Common myeloid progenitor, CD34-positive (primary cell): ENCODE measurements around the gene NPVF.

Source experiments
- CTCF ChIA-PET: fragments of 350-600 bp; sonication (Branson Sonifier 250); formaldehyde crosslinking; loops from one replicate; lab custom pipeline; 2021; ENCODE audit warnings: antibody characterized with exemption; lab: Charles Lee
- POLR2A ChIA-PET: fragments of 350-600 bp; sonication (Branson Sonifier 250); formaldehyde crosslinking; loops from one replicate; lab custom pipeline; 2021; ENCODE audit warnings: antibody characterized with exemption; lab: Charles Lee
- DNase-seq, 3 donors: peaks; one replicate each; pipeline versions ENCODE4 v3.0.0 to v3.0.0-alpha.2; 2013
- H3K27ac ChIP-seq, 2 experiments: 1 replicate in 1 of 2; 2 replicates in 1 of 2; pipeline ENCODE4 v1.7.0; 2013; ENCODE audit warnings: inconsistent platforms in 2 of 2, low read length in 2 of 2, mild to moderate bottlenecking in 2 of 2, low read depth in 1 of 2, moderate library complexity in 1 of 2; ENCODE audit not compliant: severe bottlenecking in 2 of 2, insufficient read depth in 1 of 2, poor library complexity in 1 of 2
- H3K27me3 ChIP-seq, 5 experiments: replicated peaks in 2 of 5; 1 replicate in 3 of 5; 2 replicates in 2 of 5; pipeline versions ENCODE4 v1.6.1 to v1.7.0; 2013; ENCODE audit warnings: low read length in 4 of 5, mild to moderate bottlenecking in 2 of 5, moderate library complexity in 2 of 5, inconsistent platforms in 1 of 5; ENCODE audit not compliant: insufficient read depth in 5 of 5, control insufficient read depth in 4 of 5
- H3K36me3 ChIP-seq, 4 experiments: 1 replicate in 2 of 4; 2 replicates in 2 of 4; pipeline versions ENCODE4 v1.6.1 to v1.7.0; 2013; ENCODE audit warnings: low read length in 3 of 4, control low read depth in 1 of 4, mild to moderate bottlenecking in 1 of 4; ENCODE audit not compliant: control insufficient read depth in 4 of 4, insufficient read depth in 4 of 4
- H3K4me1 ChIP-seq, 4 experiments: 1 replicate in 3 of 4; 2 replicates in 1 of 4; pipeline versions ENCODE4 v1.6.1 to v1.7.1; 2013; ENCODE audit warnings: low read length in 3 of 4, mild to moderate bottlenecking in 3 of 4, control low read depth in 1 of 4, inconsistent platforms in 1 of 4, moderate library complexity in 1 of 4; ENCODE audit not compliant: control insufficient read depth in 4 of 4, insufficient read depth in 4 of 4; ENCODE audit errors: control extremely low read depth in 1 of 4
- H3K4me3 ChIP-seq, 7 experiments: 1 replicate in 4 of 7; 2 replicates in 3 of 7; pipeline versions ENCODE4 v1.5.1 to v1.7.0; 2013; ENCODE audit warnings: mild to moderate bottlenecking in 7 of 7, low read length in 6 of 7, moderate library complexity in 6 of 7, inconsistent platforms in 2 of 7, low read depth in 2 of 7, control low read depth in 1 of 7; ENCODE audit not compliant: insufficient read depth in 4 of 7, control insufficient read depth in 1 of 7; ENCODE audit errors: extremely low read depth in 1 of 7
- H3K9me3 ChIP-seq, 5 experiments: 1 replicate in 4 of 5; 2 replicates in 1 of 5; pipeline versions ENCODE4 v1.6.1 to v1.7.1; 2013; ENCODE audit warnings: low read length in 4 of 5, mild to moderate bottlenecking in 2 of 5, inconsistent platforms in 1 of 5, low read depth in 1 of 5, moderate library complexity in 1 of 5; ENCODE audit not compliant: control insufficient read depth in 4 of 5, insufficient read depth in 2 of 5; ENCODE audit errors: control extremely low read depth in 1 of 5
- WGBS: methylation state at CpG from one replicate; pipeline ENCODE4 v1.1.5; 2013; ENCODE audit not compliant: insufficient coverage; 5-methylcytosine and 5-hydroxymethylcytosine counted together

NPVF gene

GRCh38 chr7:25238066-25238725, 9.9 kb upstream of the NPVF start:
- H3K4me3 ChIP-seq = no peak overlapping the region
- H3K27me3 ChIP-seq = peaks cover 0 to 4% (median 0%) of the 10 kb centered on the region in 5 experiments
- H3K36me3 ChIP-seq = no peaks in the 10 kb centered on the region
- CTCF ChIA-PET = no interaction called here
- H3K27ac ChIP-seq = no peak overlapping the region
- H3K9me3 ChIP-seq = no peaks in the 10 kb centered on the region
- no peaks in the 10 kb centered on the region for H3K4me1 ChIP-seq
- WGBS = 100% methylated on average over 1 of the region's 2 CpGs
- no peak for DNase-seq
- POLR2A ChIA-PET = no interaction called here

- H3K4me3 ChIP-seq = no peak overlapping the region
- ChIA-PET POLR2A (no interaction called here), CTCF (interaction anchor here (0.6 kb wide), 1 partner anchor 335 kb away, joined by 3 read pairs; no protein-coding TSS in a partner anchor)
- 89% methylated on average over 3 of the region's 3 CpGs for WGBS
- H3K27me3 ChIP-seq = peaks cover 0 to 3% (median 0%) of the 10 kb centered on the region in 5 experiments
- peaks cover 0 to 4% (median 0%) of the 10 kb centered on the region in 5 experiments for H3K9me3 ChIP-seq
- no peak for DNase-seq
- no peak overlapping the region for H3K27ac ChIP-seq
- H3K4me1 ChIP-seq = no peaks in the 10 kb centered on the region
- H3K36me3 ChIP-seq = no peaks in the 10 kb centered on the region
Observed at GRCh38 chr7:25235471-25235870, 7.2 kb upstream of the NPVF start.

DNA sequence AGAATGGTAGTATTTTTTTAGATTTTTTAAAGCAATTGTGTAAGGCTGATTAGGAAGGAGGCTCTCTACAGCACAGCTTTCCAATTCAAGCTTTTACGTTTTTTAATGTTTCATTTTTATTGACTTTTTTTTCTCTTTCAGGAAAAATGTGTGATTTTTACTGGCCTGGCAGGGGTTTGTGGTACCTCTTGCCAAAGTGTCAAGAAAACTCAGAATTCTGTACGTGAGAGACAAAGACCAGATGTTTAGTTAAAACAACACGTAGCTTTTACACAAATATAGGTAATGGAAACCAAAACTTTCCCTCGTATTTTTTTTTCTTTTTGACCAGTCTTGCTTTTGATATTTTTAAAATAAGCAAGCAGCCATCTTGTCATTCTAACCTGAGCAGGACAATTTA, 6.0 kb upstream of the NPVF start:
- no peak overlapping the region for H3K27ac ChIP-seq
- H3K27me3 ChIP-seq = no peaks in the 10 kb centered on the region
- H3K4me3 ChIP-seq = no peak overlapping the region
- no peaks in the 10 kb centered on the region for H3K4me1 ChIP-seq
- DNase-seq = no peak
- peaks cover 0 to 4% (median 0%) of the 10 kb centered on the region in 5 experiments for H3K9me3 ChIP-seq
- POLR2A ChIA-PET = no interaction called here
- CTCF ChIA-PET = no interaction called here
- WGBS = no CpG with 5 or more reads among the region's 4 CpGs
- H3K36me3 ChIP-seq = no peaks in the 10 kb centered on the region

DNA sequence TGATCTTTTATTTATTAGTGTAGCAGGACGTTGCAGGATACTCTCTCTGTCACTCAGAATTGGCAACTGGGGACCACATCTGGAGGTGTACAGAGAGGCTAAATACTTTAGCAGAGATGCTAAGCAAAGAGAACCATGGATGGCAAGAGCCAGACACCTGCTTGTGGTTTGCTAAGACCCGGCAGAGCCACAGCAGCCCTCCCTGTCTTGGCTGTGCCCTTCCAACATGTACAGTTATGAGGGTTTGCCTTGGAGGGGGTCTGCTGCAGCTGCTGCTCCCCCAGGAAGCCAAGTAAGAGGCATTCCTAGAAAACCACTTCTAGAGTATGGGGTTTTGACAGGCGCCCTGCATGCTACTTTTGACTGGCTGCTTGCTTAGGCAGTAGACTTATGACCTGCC, 5.1 kb downstream of the NPVF start:
- H3K4me1 ChIP-seq = no peaks in the 10 kb centered on the region
- ChIA-PET CTCF (no interaction called here), POLR2A (no interaction called here)
- no peak overlapping the region for H3K4me3 ChIP-seq
- H3K27me3 ChIP-seq = peaks cover 0 to 7% (median 0%) of the 10 kb centered on the region in 5 experiments
- no peaks in the 10 kb centered on the region for H3K36me3 ChIP-seq
- 78% methylated on average over 2 of the region's 3 CpGs for WGBS
- H3K27ac ChIP-seq = no peak overlapping the region
- no peaks in the 10 kb centered on the region for H3K9me3 ChIP-seq
- DNase-seq = no peak

GRCh38 chr7:25222666-25223065, 5.6 kb downstream of the NPVF start:
- Histone ChIP-seq H3K4me1 (no peaks in the 10 kb centered on the region), H3K9me3 (no peaks in the 10 kb centered on the region), H3K4me3 (no peak overlapping the region), H3K27ac (no peak overlapping the region), H3K36me3 (no peaks in the 10 kb centered on the region), H3K27me3 (peaks cover 0 to 7% (median 0%) of the 10 kb centered on the region in 5 experiments)
- 98% methylated on average over 4 of the region's 5 CpGs for WGBS
- ChIA-PET POLR2A (no interaction called here), CTCF (no interaction called here)
- no peak for DNase-seq

GRCh38 chr7:25221009-25221408, 7.3 kb downstream of the NPVF start:
- no CpG with 5 or more reads among the region's 2 CpGs for WGBS
- no peaks in the 10 kb centered on the region for H3K9me3 ChIP-seq
- no peak overlapping the region for H3K27ac ChIP-seq

GRCh38 chr7:25218191-25218590, 10.1 kb downstream of the NPVF start:
- H3K36me3 ChIP-seq = no peaks in the 10 kb centered on the region
- CTCF ChIA-PET = interaction anchor here (1.4 kb wide), 1 partner anchor 27 kb away, joined by 3 read pairs; no protein-coding TSS in a partner anchor
- H3K4me1 ChIP-seq = no peaks in the 10 kb centered on the region
- peaks cover 0 to 2% (median 0%) of the 10 kb centered on the region in 5 experiments for H3K27me3 ChIP-seq
- 80% methylated on average over 2 of the region's 3 CpGs for WGBS
- H3K27ac ChIP-seq = no peak overlapping the region
- H3K9me3 ChIP-seq = no peaks in the 10 kb centered on the region
- DNase-seq = no peak
- no peak overlapping the region for H3K4me3 ChIP-seq
- POLR2A ChIA-PET = no interaction called here

More at GRCh38 chr7:25221009-25221408, 7.3 kb downstream of the NPVF start:
- H3K4me3 ChIP-seq = no peak overlapping the region
- H3K36me3 ChIP-seq = no peaks in the 10 kb centered on the region
- ChIA-PET CTCF (no interaction called here), POLR2A (no interaction called here)
- peaks cover 0 to 5% (median 0%) of the 10 kb centered on the region in 5 experiments for H3K27me3 ChIP-seq
- no peak for DNase-seq
- no peaks in the 10 kb centered on the region for H3K4me1 ChIP-seq
